GM18858 (cell line): ENCODE measurements around the gene CTNNA2.
"Not testable (repeated sequence)": the region's sequence is repeated elsewhere in the genome, so short reads cannot be mapped to it uniquely, and the experiment has no call there.

ENCODE experiments used
- ATAC-seq: cut with Tn5 transposase; IDR thresholded peaks from one replicate; pipeline ENCODE4 v1.9.1; 2021; ENCODE audit not compliant: unreplicated experiment

The CTNNA2 gene

DNA sequence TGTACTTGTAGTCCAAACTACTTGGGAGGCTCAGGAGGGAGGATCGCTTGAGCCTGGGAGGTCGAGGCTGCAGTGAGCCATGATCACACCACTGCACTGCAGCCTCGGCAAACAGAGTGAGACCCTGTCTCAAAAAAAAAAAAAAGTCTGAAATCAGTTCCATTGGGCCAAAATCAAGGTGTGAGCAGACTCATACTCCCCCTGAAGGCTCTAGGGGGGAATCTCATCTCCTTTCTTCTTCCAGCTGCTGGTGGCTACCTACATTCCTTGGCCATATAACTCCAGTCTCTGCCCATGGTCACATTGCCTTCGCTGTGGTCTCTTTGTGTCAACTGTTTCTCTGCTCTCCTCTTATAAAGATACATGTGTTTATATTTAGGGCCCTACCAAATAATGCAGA, 557.7 kb downstream of the CTNNA2 start:
- ATAC-seq: no peak

DNA sequence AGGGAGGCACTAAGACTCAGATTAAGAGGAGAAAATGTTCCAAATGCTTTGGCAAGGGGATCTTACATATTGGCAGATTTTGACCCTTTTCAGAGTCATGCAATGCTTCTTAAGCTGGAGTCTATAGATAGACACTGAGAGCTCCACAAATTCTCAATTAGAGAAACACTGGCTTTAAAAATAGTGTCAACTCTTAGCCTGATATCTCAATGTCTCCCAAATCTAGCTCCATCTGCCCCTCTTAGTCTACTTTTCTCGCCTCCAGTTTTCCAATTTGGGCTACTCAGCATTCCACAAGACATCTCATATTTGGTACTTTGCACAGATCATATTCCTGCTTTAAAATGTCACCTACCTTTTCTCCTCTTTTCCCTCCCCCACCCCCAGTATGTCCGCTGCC, 559.1 kb downstream of the CTNNA2 start:
- no peak for ATAC-seq

GRCh38 chr2:80073134-80073561, 560.3 kb downstream of the CTNNA2 start:
- peak; percentile 69 for ATAC-seq

DNA sequence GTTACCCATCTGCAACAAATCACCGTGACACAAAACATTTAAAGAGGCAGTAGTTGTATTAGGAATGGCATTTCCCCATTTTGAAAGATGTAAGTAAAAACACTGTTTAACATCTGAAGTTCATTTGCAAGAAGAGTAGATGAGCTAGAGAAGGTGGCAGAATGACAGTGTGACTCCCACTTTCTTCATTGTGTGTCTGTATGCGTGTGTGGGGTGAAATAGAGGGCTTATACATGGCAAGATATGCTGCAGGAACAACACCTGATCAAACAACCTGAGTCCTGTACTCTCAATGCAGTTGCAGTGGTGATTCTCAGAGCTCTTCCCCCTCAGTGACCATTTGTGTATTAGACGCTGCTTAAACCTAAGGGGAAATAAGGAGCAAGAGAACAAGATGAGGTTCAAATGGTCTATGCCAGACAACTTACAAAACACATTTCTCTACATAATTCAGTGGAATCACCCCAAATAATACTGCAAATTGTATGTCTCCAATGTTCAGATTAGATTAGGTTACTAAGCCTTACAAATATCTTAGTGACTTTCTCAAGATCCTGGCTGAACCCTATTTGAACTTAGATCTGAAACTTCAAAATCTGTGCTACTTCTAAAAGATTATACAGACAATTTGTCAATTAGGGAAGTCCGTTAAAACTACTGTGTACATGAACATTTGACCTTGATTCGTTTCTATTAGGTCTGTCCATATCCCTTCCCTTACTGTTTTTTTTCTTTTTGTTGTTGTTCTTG, 561.6 kb downstream of the CTNNA2 start:
- ATAC-seq: no peak

GRCh38 chr2:80075719-80076118, 562.9 kb downstream of the CTNNA2 start:
- no peak for ATAC-seq

- no peak for ATAC-seq
Observed at GRCh38 chr2:80078290-80079036, 565.6 kb downstream of the CTNNA2 start.

DNA sequence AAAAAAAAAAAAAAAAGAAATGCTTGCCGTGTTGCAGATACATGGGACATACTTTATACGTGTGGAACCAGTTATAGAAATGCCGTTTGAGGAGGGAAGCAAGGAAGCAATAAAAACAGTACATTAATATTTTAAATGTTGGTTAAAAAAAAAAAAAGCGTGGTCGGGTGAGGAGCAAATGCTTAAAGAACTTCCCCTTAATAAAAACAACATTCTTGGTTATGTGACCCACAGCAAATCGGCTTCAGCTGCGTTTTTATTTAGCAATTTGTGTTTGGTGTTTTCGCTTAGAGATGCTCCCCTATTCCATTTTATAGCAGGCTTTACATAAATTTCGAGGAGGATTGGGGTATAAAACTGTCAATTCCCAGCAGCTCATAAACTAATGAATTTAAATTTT, 568.1 kb downstream of the CTNNA2 start:
- no peak for ATAC-seq

GRCh38 chr2:80086831-80087230, 574.0 kb downstream of the CTNNA2 start:
- ATAC-seq: no peak

DNA sequence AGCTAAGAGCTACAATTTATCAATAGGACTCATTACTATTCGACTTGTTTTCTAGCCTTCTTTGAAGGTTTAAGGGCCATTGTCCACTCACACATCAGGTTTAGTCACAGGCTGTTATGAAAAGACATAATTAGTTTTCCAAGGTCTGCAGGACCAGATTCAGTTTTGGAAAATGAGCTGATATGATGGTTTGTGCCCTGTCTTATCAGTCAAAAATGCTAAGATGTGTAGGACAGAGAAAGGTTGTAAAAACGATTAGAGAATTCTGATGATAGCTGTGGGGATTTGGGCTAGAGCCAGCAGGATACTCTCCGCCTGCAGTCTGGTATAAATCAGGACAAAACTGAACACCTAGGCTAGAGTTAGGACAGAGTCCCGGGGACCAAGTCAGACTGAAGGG, 578.4 kb downstream of the CTNNA2 start:
- no peak for ATAC-seq

DNA sequence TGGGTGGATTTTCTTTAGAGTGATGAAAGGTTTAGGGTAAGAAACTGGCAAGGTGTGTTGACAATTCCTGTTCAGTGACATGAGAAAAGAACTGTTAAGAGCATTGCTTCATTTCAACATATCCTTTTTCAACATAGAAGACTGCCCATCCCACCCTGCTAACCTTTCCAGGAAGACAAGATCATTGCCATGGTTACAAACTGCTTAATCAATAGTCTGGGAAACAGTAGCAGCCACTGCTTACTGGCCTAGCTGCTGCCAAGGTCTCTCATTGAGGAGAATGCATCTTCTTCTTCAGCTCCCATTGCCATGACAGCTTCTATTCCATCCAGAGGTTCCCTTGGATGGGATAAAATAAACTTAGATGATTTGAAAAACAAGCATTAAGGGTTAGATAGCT, 579.6 kb downstream of the CTNNA2 start:
- no peak for ATAC-seq

GRCh38 chr2:80098503-80098902, 585.7 kb downstream of the CTNNA2 start:
- not testable (repeated sequence) for ATAC-seq

- ATAC-seq: no peak
Observed at GRCh38 chr2:80102026-80102425, 589.2 kb downstream of the CTNNA2 start.

- ATAC-seq: no peak
Observed at GRCh38 chr2:80105015-80105640, 592.3 kb downstream of the CTNNA2 start.

GRCh38 chr2:80111185-80111584, 598.3 kb downstream of the CTNNA2 start:
- ATAC-seq: no peak

- no peak for ATAC-seq
Observed at GRCh38 chr2:80112790-80113189, 599.9 kb downstream of the CTNNA2 start.

DNA sequence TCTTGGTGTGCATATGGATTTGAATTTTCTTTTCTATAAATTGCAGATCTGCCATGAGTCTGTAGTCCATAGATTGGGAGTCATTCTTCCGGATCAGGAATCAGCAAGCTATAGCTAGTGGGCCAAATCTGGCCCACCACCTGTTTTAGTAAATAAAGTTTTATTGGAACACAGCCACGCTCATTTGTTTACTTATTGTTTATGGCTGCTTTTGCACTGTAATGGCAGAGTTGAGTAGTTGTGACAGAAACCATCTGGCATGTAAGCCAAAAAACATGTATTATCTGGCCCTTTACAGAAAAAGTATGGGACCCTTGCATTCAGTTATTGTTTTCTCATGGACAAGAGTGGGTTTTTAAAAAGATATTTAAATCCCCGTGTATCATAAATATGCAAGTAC, 600.5 kb downstream of the CTNNA2 start:
- no peak for ATAC-seq

- ATAC-seq: no peak
Observed at GRCh38 chr2:80114812-80115211, 602.0 kb downstream of the CTNNA2 start.

- ATAC-seq: no peak
Observed at GRCh38 chr2:80117401-80117800, 604.5 kb downstream of the CTNNA2 start.

GRCh38 chr2:80120866-80121265, 608.0 kb downstream of the CTNNA2 start:
- no peak for ATAC-seq

- ATAC-seq: no peak
Observed at GRCh38 chr2:80122675-80123074, 609.8 kb downstream of the CTNNA2 start.

DNA sequence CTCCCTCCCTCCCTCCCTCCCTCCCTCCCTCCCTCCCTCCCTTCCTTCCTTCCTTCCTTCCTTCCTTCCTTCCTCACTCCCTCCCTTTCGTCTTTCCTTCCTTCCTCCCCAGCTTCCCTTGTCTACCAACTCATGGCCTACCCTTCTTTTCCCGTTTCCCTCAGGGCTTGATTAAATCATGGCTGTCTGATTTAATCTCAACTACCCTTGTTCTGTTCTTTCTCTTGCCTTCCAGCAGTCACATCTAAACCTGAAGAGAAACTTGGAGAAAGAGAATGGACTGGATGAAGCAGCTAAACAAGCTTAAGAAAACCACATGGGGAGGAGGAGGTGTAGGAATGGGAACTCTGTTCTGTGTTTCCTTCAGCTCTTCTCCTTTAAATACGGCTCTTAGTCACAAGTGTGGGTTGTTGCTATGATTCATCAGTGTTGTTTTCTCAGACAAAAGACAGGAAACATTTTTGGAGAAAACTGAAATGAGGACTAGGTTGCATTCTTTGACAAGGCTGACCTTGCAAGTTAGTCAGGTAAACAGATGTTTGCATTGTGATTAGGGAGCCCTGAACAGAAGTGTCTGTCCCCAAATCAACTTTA, 613.8 kb downstream of the CTNNA2 start:
- no peak for ATAC-seq

DNA sequence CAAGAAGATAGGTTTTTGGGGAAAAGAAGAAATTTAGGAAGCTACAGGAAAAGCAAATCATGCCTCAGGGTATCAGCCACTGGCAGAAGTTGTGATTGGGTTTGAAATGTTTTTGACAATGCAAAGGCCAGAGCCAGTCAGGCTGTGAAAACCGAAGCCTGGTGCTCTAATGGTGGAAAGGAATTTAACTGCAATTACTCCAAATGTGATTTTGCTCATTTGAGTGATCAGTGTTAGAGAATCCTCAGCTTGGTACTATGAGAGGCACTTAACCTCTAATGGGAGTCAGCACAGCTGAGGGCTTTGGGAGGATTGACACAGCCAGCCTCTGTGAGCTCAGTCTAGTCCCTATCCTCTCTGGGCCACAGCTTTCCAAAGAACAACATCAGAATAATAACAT, 615.2 kb downstream of the CTNNA2 start:
- ATAC-seq: no peak
